ENCODE data around the gene UBR4. TPM values are rescaled to one million over a fixed set of nuclear protein-coding genes. Genes with fewer than 3 reads are reported as not detected.

UBR4 gene
- total RNA-seq, 2 experiments from 2014 or later = 121 to 126 TPM

DNA sequence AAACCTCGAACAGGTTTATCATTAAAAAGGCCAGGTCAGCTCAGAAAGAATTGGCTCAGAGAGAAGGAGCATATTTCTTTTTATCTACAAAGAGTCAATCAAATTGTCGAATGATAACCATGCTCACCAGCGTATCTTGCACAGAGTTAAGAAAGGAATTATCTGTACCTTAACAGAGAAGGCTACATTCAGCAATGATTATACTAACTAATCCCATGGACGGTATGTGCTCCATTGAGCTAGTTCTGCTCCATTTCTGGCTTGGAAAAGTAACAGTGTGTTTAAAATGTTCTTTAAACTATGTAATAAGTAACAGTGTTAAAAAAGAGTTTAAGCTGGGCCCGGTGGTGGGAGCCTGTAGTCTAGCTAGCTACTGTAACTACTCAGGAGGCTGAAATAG, 4.2 kb downstream of the UBR4 start:
- intact Hi-C loops (cut with micrococcal nuclease; ENCODE audit: unreplicated experiment) = no loop called here
- Histone ChIP-seq H3K4me1 (ENCODE audit: insufficient read depth, low read length, poor library complexity, severe bottlenecking) (peaks cover 34% of the 10 kb centered on the region), H3K9me3 (ENCODE audit: low read length) (no peaks in the 10 kb centered on the region), H3K36me3 (ENCODE audit: insufficient read depth, low read length) (peaks cover 49% of the 10 kb centered on the region; the same call in 1 of the 2 replicates), H3K79me2 (ENCODE audit: insufficient read depth, low read depth, low read length) (peaks cover 96% of the 10 kb centered on the region), H2AFZ (ENCODE audit: low read length) (no peak overlapping the region), H3K9me2 (ENCODE audit: insufficient read depth, low read length) (no peaks in the 10 kb centered on the region), H3K4me3 (ENCODE audit: low read depth, low read length, poor library complexity, severe bottlenecking) (no peak overlapping the region), H3K4me2 (ENCODE audit: low read length) (peak overlapping the region; percentile 14; the same call in 1 of the 2 replicates), H3K27ac (ENCODE audit: low read depth, low read length, poor library complexity, severe bottlenecking) (no peak overlapping the region), H4K20me1 (ENCODE audit: insufficient read depth, low read length) (peaks cover 34% of the 10 kb centered on the region)
- ChIA-PET CTCF (ENCODE audit: unreplicated experiment) (no interaction called here), POLR2A (interaction anchor here (0.7 to 1.4 kb wide), 3 partner anchors 9 to 125 kb away, joined by 3 to 4 read pairs (median 3); no protein-coding TSS in a partner anchor)
- no TSS peak for BruUV-seq (replicated peaks)
- TF ChIP-seq, protein P1, sequence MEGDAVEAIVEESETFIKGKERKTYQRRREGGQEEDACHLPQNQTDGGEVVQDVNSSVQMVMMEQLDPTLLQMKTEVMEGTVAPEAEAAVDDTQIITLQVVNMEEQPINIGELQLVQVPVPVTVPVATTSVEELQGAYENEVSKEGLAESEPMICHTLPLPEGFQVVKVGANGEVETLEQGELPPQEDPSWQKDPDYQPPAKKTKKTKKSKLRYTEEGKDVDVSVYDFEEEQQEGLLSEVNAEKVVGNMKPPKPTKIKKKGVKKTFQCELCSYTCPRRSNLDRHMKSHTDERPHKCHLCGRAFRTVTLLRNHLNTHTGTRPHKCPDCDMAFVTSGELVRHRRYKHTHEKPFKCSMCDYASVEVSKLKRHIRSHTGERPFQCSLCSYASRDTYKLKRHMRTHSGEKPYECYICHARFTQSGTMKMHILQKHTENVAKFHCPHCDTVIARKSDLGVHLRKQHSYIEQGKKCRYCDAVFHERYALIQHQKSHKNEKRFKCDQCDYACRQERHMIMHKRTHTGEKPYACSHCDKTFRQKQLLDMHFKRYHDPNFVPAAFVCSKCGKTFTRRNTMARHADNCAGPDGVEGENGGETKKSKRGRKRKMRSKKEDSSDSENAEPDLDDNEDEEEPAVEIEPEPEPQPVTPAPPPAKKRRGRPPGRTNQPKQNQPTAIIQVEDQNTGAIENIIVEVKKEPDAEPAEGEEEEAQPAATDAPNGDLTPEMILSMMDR (conservative IDR thresholded peaks at IDR 0.05; ENCODE audit: low read length) = no peak
- TF ChIP-seq EZH2phosphoT487 (IDR thresholded peaks at IDR 0.05; ENCODE audit: borderline replicate concordance, low read depth, low read length) = no peak
- DNase-seq (ENCODE audit: low spot score) = no peak

GRCh38 chr1:19205403-19205802, 4.7 kb downstream of the UBR4 start:
- CTCF ChIA-PET (ENCODE audit: unreplicated experiment) = no interaction called here
- Histone ChIP-seq H2AFZ (ENCODE audit: low read length) (no peak overlapping the region), H3K79me2 (ENCODE audit: insufficient read depth, low read depth, low read length) (peaks cover 96% of the 10 kb centered on the region), H3K27ac (ENCODE audit: low read depth, low read length, poor library complexity, severe bottlenecking) (no peak overlapping the region), H3K9me2 (ENCODE audit: insufficient read depth, low read length) (no peaks in the 10 kb centered on the region), H3K9me3 (ENCODE audit: low read length) (no peaks in the 10 kb centered on the region), H3K4me1 (ENCODE audit: insufficient read depth, low read length, poor library complexity, severe bottlenecking) (peaks cover 34% of the 10 kb centered on the region), H3K4me3 (ENCODE audit: low read depth, low read length, poor library complexity, severe bottlenecking) (no peak overlapping the region), H3K4me2 (ENCODE audit: low read length) (peak overlapping the region; percentile 14; the same call in 1 of the 2 replicates), H4K20me1 (ENCODE audit: insufficient read depth, low read length) (peaks cover 34% of the 10 kb centered on the region), H3K36me3 (ENCODE audit: insufficient read depth, low read length) (peaks cover 53% of the 10 kb centered on the region; the same call in 1 of the 2 replicates)
- no peak for DNase-seq (ENCODE audit: low spot score)
- intact Hi-C loops (cut with micrococcal nuclease; ENCODE audit: unreplicated experiment) = no loop called here
- BruUV-seq (replicated peaks) = no TSS peak
- TF ChIP-seq, protein P1 (conservative IDR thresholded peaks at IDR 0.05; ENCODE audit: low read length) = no peak
- TF ChIP-seq EZH2phosphoT487 (IDR thresholded peaks at IDR 0.05; ENCODE audit: borderline replicate concordance, low read depth, low read length) = no peak
- POLR2A ChIA-PET = interaction anchor here (0.5 to 1.4 kb wide), 3 partner anchors 9 to 125 kb away, joined by 3 to 4 read pairs (median 3); no protein-coding TSS in a partner anchor

DNA sequence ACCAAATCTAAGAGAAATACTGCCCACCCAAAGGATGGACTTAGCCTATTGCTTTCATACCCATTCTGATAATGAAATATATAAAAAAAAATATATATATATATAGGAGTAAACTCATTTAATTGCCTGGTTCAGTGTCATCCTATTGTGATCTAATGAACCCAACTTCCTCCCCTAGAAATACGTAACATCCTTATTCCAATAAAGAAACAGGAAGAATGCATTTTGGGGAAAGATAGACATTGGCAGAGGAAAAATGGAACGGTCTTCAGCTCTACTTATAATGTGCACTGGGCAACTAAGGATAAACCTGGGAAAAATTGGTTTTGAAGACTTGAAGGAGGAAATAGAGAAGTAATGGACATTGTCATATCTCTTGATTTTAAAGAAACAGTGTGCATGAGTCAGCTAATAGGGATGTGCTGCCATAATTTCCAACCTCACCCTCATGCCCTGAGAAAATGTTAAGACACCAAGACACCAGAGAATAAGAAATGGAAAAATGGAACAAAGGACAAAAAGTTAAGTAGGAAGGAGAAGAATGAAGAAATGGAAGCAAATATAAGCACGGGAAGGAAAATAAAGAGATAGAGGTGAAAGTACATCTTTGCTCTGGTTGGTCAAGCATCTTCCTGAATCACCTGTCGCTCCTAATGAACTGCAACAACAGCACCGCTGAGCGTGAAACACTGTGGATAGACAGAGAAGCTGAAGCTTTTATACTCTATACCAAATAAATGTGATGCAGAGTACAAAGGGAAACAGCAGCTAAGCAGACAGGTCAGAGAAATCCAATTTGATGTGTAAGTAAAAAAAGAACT, 5.4 kb downstream of the UBR4 start:
- peaks cover 39% of the 10 kb centered on the region for H4K20me1 ChIP-seq (ENCODE audit: insufficient read depth, low read length)
- DNase-seq (ENCODE audit: low spot score) = no peak

More for the DNA sequence above, 5.4 kb downstream of the UBR4 start:
- Histone ChIP-seq H3K36me3 (ENCODE audit: insufficient read depth, low read length) (peaks cover 60% of the 10 kb centered on the region; the same call in 1 of the 2 replicates), H3K4me3 (ENCODE audit: low read depth, low read length, poor library complexity, severe bottlenecking) (no peak overlapping the region), H3K4me1 (ENCODE audit: insufficient read depth, low read length, poor library complexity, severe bottlenecking) (peaks cover 34% of the 10 kb centered on the region), H2AFZ (ENCODE audit: low read length) (no peak overlapping the region), H3K9me3 (ENCODE audit: low read length) (no peaks in the 10 kb centered on the region), H3K4me2 (ENCODE audit: low read length) (no peak overlapping the region), H3K9me2 (ENCODE audit: insufficient read depth, low read length) (no peaks in the 10 kb centered on the region), H3K79me2 (ENCODE audit: insufficient read depth, low read depth, low read length) (peaks cover 100% of the 10 kb centered on the region), H3K27ac (ENCODE audit: low read depth, low read length, poor library complexity, severe bottlenecking) (no peak overlapping the region)
- intact Hi-C loops (cut with micrococcal nuclease; ENCODE audit: unreplicated experiment) = no loop called here
- ChIA-PET CTCF (ENCODE audit: unreplicated experiment) (no interaction called here), POLR2A (interaction anchor here (0.5 kb wide), 1 partner anchor 55 kb away, joined by 3 read pairs; no protein-coding TSS in a partner anchor)
- no peak for TF ChIP-seq EZH2phosphoT487 (IDR thresholded peaks at IDR 0.05; ENCODE audit: borderline replicate concordance, low read depth, low read length)
- TF ChIP-seq, protein P1 (conservative IDR thresholded peaks at IDR 0.05; ENCODE audit: low read length) = no peak
- no TSS peak for BruUV-seq (replicated peaks)

All from OCI-LY7 (cell line).